DMS79 (cell line): ENCODE measurements around the gene CLECL1.

Experiments
- DNase-seq: peaks from one replicate; lab custom pipeline; 2025; lab: John Stamatoyannopoulos, UW

The CLECL1 gene

GRCh38 chr12:9732921-9733461 lies at the start of gene CLECL1:
Gene CLECL1 (minus strand): TSS chr12:9733097.
- DNase-seq: no peak

- DNase-seq: no peak
Observed at GRCh38 chr12:9781360-9781759, 48.5 kb upstream of the CLECL1 start.

GRCh38 chr12:9779209-9779608 lies 46.3 kb upstream of the CLECL1 start:
- no peak for DNase-seq

- DNase-seq: no peak
Observed at GRCh38 chr12:9776781-9777180, 43.9 kb upstream of the CLECL1 start.

GRCh38 chr12:9773216-9773877 lies 40.5 kb upstream of the CLECL1 start:
- DNase-seq: no peak

- DNase-seq: no peak
Observed at GRCh38 chr12:9763025-9763424, 30.1 kb upstream of the CLECL1 start.

GRCh38 chr12:9762369-9762768 lies 29.5 kb upstream of the CLECL1 start:
- no peak for DNase-seq

- no peak for DNase-seq
Observed at GRCh38 chr12:9761419-9761781, 28.5 kb upstream of the CLECL1 start.

- no peak for DNase-seq
Observed at GRCh38 chr12:9760699-9761418, 28.0 kb upstream of the CLECL1 start, which contains the start of gene CD69. Gene CD69 (minus strand): TSS chr12:9760901. CDS start chr12:9760820, 81 bp downstream.

GRCh38 chr12:9760120-9760519 lies 27.2 kb upstream of the CLECL1 start:
- DNase-seq: no peak

GRCh38 chr12:9759694-9760093 lies 26.8 kb upstream of the CLECL1 start:
- no peak for DNase-seq

- no peak for DNase-seq
Observed at GRCh38 chr12:9758119-9758518, 25.2 kb upstream of the CLECL1 start.

GRCh38 chr12:9757433-9758025 lies 24.6 kb upstream of the CLECL1 start:
- DNase-seq: no peak

- no peak for DNase-seq
Observed at GRCh38 chr12:9756706-9757105, 23.8 kb upstream of the CLECL1 start.

- DNase-seq: no peak
Observed at GRCh38 chr12:9756170-9756569, 23.3 kb upstream of the CLECL1 start.

- no peak for DNase-seq
Observed at GRCh38 chr12:9755567-9755966, 22.7 kb upstream of the CLECL1 start.

- DNase-seq: no peak
Observed at GRCh38 chr12:9755035-9755434, 22.1 kb upstream of the CLECL1 start.

- DNase-seq: no peak
Observed at GRCh38 chr12:9754099-9754927, 21.4 kb upstream of the CLECL1 start.

- DNase-seq: no peak
Observed at GRCh38 chr12:9753498-9753897, 20.6 kb upstream of the CLECL1 start.

GRCh38 chr12:9753073-9753472 lies 20.2 kb upstream of the CLECL1 start:
- no peak for DNase-seq

- DNase-seq: no peak
Observed at GRCh38 chr12:9752145-9752933, 19.4 kb upstream of the CLECL1 start.
